Lung (tissue), 12 donors: ENCODE data around the gene VCL. TPM values are rescaled to one million over a fixed set of nuclear protein-coding genes. Genes with fewer than 3 reads are reported as not detected.

Experiments used
- ATAC-seq: fragments of 200-7000 bp; cut with Tn5 transposase; one replicate; pipeline ENCODE4 v1.9.1; 2020; ENCODE audit warnings: moderate number of reproducible peaks; ENCODE audit not compliant: insufficient read depth, low FRiP score
- DNase-seq, 3 donors: peaks; one replicate each; pipeline ENCODE4 v3.0.0-alpha.2; 2013 to 2017
- H3K27ac ChIP-seq, 2 donors: one replicate each; pipeline ENCODE4 v1.5.1; 2013; ENCODE audit warnings: mild to moderate bottlenecking in 2 of 2, moderate library complexity in 2 of 2, control low read depth in 1 of 2, inconsistent platforms in 1 of 2, low read depth in 1 of 2, low read length in 1 of 2
- H3K27me3 ChIP-seq, 3 donors: one replicate each; pipeline ENCODE4 v1.5.1; 2013; ENCODE audit warnings: low read length in 2 of 3; ENCODE audit not compliant: control insufficient read depth in 3 of 3, insufficient read depth in 3 of 3
- H3K36me3 ChIP-seq, 4 donors: one replicate each; pipeline ENCODE4 v1.5.1; 2013; ENCODE audit warnings: low read length in 4 of 4, mild to moderate bottlenecking in 1 of 4, moderate library complexity in 1 of 4; ENCODE audit not compliant: control insufficient read depth in 4 of 4, insufficient read depth in 4 of 4
- H3K4me1 ChIP-seq, 5 donors: one replicate each; pipeline ENCODE4 v1.5.1; 2013; ENCODE audit warnings: low read length in 5 of 5, mild to moderate bottlenecking in 2 of 5, moderate library complexity in 1 of 5; ENCODE audit not compliant: control insufficient read depth in 5 of 5, insufficient read depth in 5 of 5
- H3K4me3 ChIP-seq: one replicate; pipeline ENCODE4 v1.5.1; 2013; ENCODE audit warnings: mild to moderate bottlenecking, control low read depth, moderate library complexity
- H3K9ac ChIP-seq, 2 donors: one replicate each; pipeline ENCODE4 v1.5.1; 2013; ENCODE audit warnings: low read length in 2 of 2, control low read depth in 1 of 2; ENCODE audit not compliant: insufficient read depth in 1 of 2
- H3K9me3 ChIP-seq, 4 donors: one replicate each; pipeline ENCODE4 v1.5.1; 2013; ENCODE audit warnings: low read length in 3 of 4, mild to moderate bottlenecking in 1 of 4, moderate library complexity in 1 of 4; ENCODE audit not compliant: control insufficient read depth in 4 of 4, insufficient read depth in 3 of 4
- CTCF ChIP-seq: IDR thresholded peaks from 2 replicates; pipeline ENCODE4 v1.5.1; 2012; ENCODE audit warnings: mild to moderate bottlenecking; ENCODE audit errors: control extremely low read depth, extremely low read depth
- WGBS, 2 donors: extraction: QIAGEN DNeasy Blood & Tissue Kit; methylation state at CpG; one replicate each; pipeline ENCODE4 v1.1.7; 2013; 5-methylcytosine and 5-hydroxymethylcytosine counted together
- polyA plus RNA-seq, 2 donors: library from polyadenylated mRNA; stranded (reverse); fragments of 200-250 nt; gene quantifications; one replicate each; pipeline ENCODE4 v1.2.1, GENCODE V29; 2013
- total RNA-seq, 2 donors: library from RNA; depleted of rRNA in 1 of 2; stranded (reverse); fragments of >200 nt in 1 of 2; gene quantifications; one replicate each; pipeline ENCODE4 v1.2.1, GENCODE V29; 2014 to 2021
- donor health status: control.
- donor health status: control.
- donor health status: Bipolar disorder and iron deficiency.
- donor health status: healthy.
- donor health status: DM: yes; HTN: yes; CAD: no.

VCL gene
- total and polyA plus RNA-seq, 4 donors, result 24.5 to 181 (median 86.3) TPM

GRCh38 chr10:74075906-74076305 is 78.0 kb downstream of the VCL start:
- H3K9ac ChIP-seq, result no peak overlapping the region
- ATAC-seq (no peak), DNase-seq (no peak)
- H3K4me1 ChIP-seq, result peaks cover 2 to 33% (median 8%) of the 10 kb centered on the region in 5 donors
- no peaks in the 10 kb centered on the region for H3K9me3 ChIP-seq
- TF ChIP-seq CTCF, result no peak
- peaks cover 3 to 39% (median 16%) of the 10 kb centered on the region in 4 donors for H3K36me3 ChIP-seq
- no peaks in the 10 kb centered on the region for H3K27me3 ChIP-seq
- 92 to 94% methylated on average over 5 of the region's 5 CpGs for WGBS, 2 donors
- H3K4me3 ChIP-seq, result no peak overlapping the region
- H3K27ac ChIP-seq, result peak overlapping the region in 1 of 2 donors; percentile 40

GRCh38 chr10:74076961-74077360 is 79.0 kb downstream of the VCL start:
- DNase-seq (no peak), ATAC-seq (no peak)
- H3K27ac ChIP-seq, result no peak overlapping the region
- no peak for TF ChIP-seq CTCF
- peaks cover 0 to 30% (median 4%) of the 10 kb centered on the region in 5 donors for H3K4me1 ChIP-seq
- no peak overlapping the region for H3K4me3 ChIP-seq
- peaks cover 3 to 36% (median 16%) of the 10 kb centered on the region in 4 donors for H3K36me3 ChIP-seq
- H3K9ac ChIP-seq, result no peak overlapping the region
- 89 to 91% methylated on average over 2 of the region's 2 CpGs for WGBS, 2 donors
- no peaks in the 10 kb centered on the region for H3K9me3 ChIP-seq
- H3K27me3 ChIP-seq, result no peaks in the 10 kb centered on the region

DNA sequence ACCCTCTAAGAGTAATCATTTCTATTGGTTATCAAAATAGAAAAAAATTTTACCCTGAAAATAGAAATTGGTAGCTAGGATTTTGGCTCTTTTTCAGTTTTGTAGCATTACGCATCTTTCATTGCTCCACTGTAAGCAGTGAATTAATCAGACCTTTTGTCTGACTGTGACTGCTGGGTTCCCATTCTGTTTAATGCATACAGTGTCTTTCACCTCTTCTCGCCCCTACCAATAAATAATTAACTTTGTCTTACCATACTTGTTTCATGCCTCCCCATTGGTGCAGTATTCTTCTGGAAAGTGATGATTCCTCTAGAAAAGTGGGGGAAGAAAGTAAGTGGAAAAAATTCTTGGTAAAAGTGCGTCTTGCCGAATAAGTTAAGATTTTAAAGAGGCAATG is 79.5 kb downstream of the VCL start:
- Histone ChIP-seq H3K27ac (no peak overlapping the region), H3K4me3 (no peak overlapping the region), H3K4me1 (peaks cover 0 to 30% (median 4%) of the 10 kb centered on the region in 5 donors), H3K27me3 (no peaks in the 10 kb centered on the region), H3K9me3 (no peaks in the 10 kb centered on the region), H3K36me3 (peaks cover 3 to 36% (median 16%) of the 10 kb centered on the region in 4 donors), H3K9ac (no peak overlapping the region)
- TF ChIP-seq CTCF, result no peak
- DNase-seq (no peak), ATAC-seq (no peak)
- WGBS, 2 donors, result 95 to 98% methylated on average over 4 of the region's 4 CpGs

GRCh38 chr10:74078037-74078436 is 80.1 kb downstream of the VCL start:
- no peak for ATAC-seq
- Histone ChIP-seq H3K4me3 (no peak overlapping the region), H3K27ac (no peak overlapping the region), H3K27me3 (no peaks in the 10 kb centered on the region), H3K36me3 (peaks cover 3 to 32% (median 14%) of the 10 kb centered on the region in 4 donors), H3K9ac (no peak overlapping the region), H3K4me1 (peaks cover 0 to 28% (median 4%) of the 10 kb centered on the region in 5 donors), H3K9me3 (no peaks in the 10 kb centered on the region)
- no peak for DNase-seq
- 29 to 53% methylated on average over 1 of the region's 1 CpG for WGBS, 2 donors
- no peak for TF ChIP-seq CTCF
